Right renal pelvis (tissue), 4 donors: Measurements from ENCODE around the gene LRRC10B. TPM values are rescaled to one million over a fixed set of nuclear protein-coding genes. Genes with fewer than 3 reads are reported as not detected.

Source experiments
- polyA plus RNA-seq, 4 donors: library from polyadenylated mRNA; unstranded; fragments of 120-200 nt; gene quantifications; one replicate each; pipeline ENCODE4 v1.2.1, GENCODE V29; 2013; ENCODE audit not compliant: insufficient read length in 4 of 4

LRRC10B gene
- polyA plus RNA-seq, 4 donors, result 1.0 to 5.3 (median 1.4) TPM

Other genes starting within 250 kb of the LRRC10B start
- 1 to 10 TPM; 1.9 to 2.6 (median 2.2) TPM for gene VWCE, start 213.4 kb upstream of the LRRC10B start, polyA plus RNA-seq
- 100 to 1,000 TPM; 200 to 221 (median 213) TPM for gene DDB1, start 175.6 kb upstream of the LRRC10B start, polyA plus RNA-seq
- gene TKFC, start 175.5 kb upstream of the LRRC10B start, polyA plus RNA-seq, result 10 to 100 TPM; 49.4 to 71.4 (median 58.3) TPM
- 10 to 100 TPM; 24.4 to 30.2 (median 27.9) TPM for gene CYB561A3, start 146.9 kb upstream of the LRRC10B start, polyA plus RNA-seq
- gene TMEM138, start 146.4 kb upstream of the LRRC10B start, polyA plus RNA-seq, result 10 to 100 TPM; 40.1 to 46.2 (median 43.9) TPM
- 10 to 100 TPM; 28.7 to 35.9 (median 32.1) TPM for gene TMEM216, start 116.2 kb upstream of the LRRC10B start, polyA plus RNA-seq
- 100 to 1,000 TPM in 3 of 4 donors, 10 to 100 TPM in 1; 99.0 to 117 (median 109) TPM for gene CPSF7, start 78.8 kb upstream of the LRRC10B start, polyA plus RNA-seq
- 10 to 100 TPM; 47.8 to 58.5 (median 50.2) TPM for gene SDHAF2, start 78.6 kb upstream of the LRRC10B start, polyA plus RNA-seq
- 1 to 10 TPM; 4.7 to 7.5 (median 5.2) TPM for gene SYT7, start 72.3 kb downstream of the LRRC10B start, polyA plus RNA-seq
- gene DAGLA, start 171.6 kb downstream of the LRRC10B start, polyA plus RNA-seq, result 1 to 10 TPM; 3.3 to 4.7 (median 3.4) TPM
- 10 to 100 TPM; 20.9 to 23.2 (median 21.9) TPM for gene MYRF, start 243.9 kb downstream of the LRRC10B start, polyA plus RNA-seq